HPDE6-E6E7 (cell line): ENCODE data around the gene HS6ST3.
"Not testable (repeated sequence)": the region's sequence is repeated elsewhere in the genome, so short reads cannot be mapped to it uniquely, and the experiment has no call there.

ENCODE experiments used
- DNase-seq: peaks from one replicate; pipeline ENCODE4 v3.0.0; 2011; ENCODE audit warnings: missing footprints; ENCODE audit errors: extremely low spot score

HS6ST3 gene

DNA sequence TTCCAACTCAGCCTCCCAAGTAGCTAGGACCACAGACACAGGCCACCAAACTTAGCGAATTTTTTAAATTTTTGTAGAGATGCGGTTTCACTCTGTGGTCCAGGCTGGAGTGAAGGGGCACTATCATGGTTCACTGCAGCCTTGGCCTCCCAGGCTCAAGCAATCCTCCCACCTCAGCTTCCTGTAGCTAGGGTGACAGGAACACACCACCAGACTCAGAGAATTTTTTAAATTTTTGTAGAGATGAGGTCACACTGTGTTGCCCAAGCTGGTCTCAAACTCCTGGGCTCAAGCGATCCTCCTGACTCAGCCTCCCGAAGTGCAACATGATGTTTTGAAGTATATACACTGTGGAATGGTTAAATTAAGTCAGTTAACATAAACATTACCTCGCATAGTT is 640.8 kb downstream of the HS6ST3 start:
- no peak for DNase-seq

DNA sequence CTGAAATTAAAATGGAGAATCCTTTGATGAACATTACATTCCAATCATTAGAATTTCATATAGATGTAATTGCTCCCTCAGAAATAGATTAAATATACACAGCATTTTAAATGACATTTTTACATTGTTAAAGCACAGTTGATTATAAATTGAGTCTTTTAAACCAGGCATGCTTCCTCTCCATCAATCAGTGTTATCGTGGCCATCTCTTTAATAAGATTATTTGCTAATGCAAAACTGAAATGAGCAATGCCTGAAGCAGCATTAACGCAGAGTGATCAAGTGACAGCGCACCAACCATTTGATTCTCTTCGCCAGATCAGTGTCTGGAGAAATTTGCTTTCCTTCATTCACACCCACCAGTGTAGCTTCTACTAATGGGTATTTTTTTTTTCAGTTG is 644.6 kb downstream of the HS6ST3 start:
- no peak for DNase-seq

DNA sequence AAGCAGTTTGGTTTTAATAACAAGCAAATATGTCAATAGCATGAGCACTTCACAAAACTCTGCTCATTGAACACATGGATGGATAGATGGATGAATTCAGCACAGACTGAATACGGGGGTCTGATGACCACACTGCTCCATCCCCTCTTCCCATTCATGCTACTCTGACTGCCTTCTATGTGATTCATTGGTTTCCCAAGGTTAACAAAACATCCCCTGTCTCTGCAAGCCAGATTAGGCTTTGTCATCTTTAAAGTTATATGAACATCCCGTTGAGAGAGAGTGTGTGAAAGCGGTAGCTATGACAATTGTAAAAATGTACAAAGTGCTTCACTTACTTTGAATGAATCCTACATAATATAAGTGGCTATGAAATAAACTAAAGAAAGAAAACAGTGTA is 651.9 kb downstream of the HS6ST3 start:
- no peak for DNase-seq

DNA sequence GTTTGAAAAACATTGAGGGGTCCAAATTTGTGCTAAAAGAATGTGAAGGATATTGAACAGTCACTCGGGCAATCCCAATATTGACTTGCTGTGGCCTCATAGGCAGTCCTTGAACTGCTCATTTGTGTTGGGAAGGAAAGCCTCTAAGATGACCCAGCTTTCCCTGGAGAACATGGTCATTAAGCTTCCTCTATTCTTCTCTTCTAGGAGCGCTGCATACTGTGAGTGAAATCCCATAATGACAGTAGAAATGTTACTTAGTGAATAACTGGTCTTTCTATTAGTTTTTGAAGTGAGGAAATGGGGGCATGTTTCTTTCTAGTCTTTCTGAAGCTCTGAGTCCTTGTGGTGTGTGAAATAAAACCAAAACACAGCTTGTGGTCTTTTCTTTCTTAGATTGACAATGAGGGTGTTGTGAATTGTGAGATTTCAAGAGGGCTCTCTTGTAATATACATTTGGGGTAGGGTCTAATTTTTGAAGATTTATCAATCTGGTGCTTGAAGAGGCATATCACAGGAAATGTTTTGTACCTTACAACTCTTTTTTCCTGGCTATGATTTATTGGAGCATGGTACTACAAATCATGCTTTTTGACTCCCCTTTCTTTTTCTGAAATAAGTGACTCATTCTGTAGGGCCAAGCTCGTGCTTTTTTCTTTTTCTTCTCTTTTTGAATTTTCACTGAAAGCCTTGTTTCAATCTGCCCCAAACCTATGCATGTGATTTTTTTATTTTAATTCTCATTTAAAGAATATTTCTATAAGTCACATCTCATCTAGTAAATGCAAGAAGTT is 653.6 kb downstream of the HS6ST3 start:
- DNase-seq, result no peak

DNA sequence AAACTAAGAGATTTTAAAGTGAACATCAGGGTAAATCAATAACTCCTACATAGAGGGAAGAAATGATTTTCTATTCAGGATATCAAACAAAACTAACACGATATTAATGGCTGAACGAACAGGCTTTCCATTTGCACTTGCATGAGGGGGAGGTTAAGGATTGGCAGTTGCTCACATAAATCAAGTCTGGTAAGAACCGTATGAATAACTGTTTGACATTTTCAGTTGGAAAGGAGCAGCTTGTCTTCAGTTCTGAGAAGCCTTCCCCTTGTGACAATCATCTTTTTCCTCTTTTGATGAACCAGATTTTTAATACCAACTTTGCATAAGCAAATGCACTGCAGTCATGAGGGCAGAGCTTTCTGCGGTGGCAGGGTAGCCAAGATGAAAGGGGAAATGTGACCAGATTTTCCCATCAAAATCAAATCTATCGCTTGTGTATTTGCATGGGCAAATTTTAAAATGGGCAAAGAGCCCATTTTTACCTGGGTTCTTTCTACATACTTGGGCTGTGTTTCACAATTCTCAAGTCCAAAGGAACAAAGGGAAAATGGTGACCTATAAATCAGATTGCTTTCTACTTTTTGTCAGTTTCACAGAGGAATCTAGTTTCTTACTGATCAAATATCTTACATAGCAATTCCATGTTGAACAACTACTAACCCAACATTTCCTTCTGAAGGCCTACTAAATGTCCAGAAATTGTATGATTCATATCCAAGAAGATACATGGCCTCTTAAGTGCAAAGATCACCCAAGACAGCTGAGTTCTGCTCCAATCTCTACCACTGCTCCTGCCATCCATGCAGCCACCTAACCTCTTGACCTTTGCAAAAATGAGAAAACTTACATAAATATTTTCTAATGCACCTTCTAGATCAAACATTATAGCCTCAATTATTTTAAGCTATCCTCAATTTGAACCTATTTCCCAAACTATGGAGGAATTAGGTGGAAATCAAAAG is 654.7 kb downstream of the HS6ST3 start:
- no peak for DNase-seq

DNA sequence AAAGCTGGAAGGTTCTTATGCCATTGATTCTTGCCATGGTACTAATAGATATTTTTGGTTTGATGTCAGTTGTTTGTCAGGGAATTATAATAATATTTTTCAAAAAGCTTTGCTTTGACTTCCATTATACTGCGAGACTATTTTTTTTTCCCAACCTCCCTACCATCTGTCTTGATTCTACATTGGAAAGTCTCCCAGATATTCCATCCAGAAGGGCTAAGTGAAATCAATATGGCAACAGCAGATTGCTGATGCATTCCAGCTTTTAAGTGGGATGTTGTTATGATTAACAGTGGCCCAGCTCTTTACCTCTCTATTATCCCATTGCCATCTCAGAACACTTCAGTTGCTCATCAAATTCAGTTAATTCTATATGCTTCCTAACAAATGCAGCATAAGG is 657.0 kb downstream of the HS6ST3 start:
- no peak for DNase-seq

DNA sequence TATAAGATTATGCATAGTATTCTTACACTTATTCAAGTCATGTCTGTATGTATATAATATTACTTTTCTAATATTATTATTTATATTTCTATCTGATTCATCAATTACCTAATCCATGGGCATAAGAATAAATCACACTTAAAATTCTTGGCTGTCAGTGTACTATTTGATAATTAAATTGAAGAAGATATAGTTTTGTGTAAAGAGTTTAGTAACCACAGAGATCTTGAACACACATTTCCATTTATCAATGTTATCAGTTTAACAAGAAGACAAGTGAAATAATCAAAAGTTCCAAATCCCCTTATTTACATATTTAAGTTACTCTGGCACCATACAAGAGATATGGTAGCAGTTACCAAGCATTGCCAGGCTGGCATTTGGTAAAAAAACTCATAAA is 659.9 kb downstream of the HS6ST3 start:
- no peak for DNase-seq

DNA sequence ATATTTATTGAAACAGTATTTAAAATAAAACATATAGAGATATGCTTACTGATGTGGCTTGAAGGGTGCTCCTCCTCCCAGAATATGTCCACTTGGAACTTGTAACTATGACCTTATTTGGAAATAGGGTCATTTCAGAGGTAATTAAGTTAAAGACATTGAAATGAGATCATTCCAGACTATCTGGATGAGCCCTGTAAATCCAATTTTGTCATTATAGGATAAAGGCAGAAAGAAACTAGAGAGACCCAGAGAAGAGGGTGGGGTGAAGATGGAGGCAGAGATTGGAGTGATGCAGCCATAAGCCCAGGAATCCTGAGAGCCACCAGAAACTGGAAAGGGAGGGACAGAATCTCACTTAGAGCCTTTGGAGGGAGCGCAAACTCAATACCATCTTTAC is 661.2 kb downstream of the HS6ST3 start:
- DNase-seq, result no peak

DNA sequence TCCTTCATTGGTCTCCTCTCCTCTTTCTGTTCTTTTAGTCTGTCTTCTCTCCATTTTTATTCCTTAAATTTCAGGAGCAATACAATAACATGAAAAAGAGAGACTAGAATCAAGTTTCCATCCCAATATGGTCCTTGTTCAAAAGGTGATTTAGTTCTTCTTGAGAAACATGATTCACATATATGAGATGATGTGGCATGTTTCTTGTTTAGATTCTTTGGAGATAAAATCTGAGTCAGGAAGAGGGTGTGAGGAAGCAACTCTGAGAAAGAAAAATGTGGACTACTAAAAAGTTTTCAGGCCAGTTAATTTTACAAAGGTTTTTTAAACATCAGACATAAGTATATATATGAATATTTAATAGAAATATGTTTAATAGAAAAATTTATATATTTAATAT is 673.0 kb downstream of the HS6ST3 start:
- no peak for DNase-seq

DNA sequence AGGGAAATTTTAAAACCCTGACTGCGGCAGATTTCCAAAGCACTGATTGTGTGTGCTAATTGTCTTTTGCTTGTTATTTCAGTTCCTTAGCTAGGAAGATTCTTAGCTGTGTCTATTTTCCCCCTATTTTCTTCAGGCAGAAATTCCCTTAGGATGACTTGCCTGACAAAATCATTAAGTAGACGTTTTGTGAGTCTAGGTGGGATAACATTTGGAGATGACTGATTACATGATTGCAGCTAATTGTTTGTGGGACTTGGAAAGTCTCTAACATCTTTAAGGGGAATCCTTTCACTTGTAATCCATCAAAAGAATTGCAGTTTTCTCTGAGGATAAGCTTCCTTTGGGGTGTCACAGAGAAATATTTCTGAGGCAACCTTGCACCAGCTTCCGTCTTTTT is 676.4 kb downstream of the HS6ST3 start:
- no peak for DNase-seq

DNA sequence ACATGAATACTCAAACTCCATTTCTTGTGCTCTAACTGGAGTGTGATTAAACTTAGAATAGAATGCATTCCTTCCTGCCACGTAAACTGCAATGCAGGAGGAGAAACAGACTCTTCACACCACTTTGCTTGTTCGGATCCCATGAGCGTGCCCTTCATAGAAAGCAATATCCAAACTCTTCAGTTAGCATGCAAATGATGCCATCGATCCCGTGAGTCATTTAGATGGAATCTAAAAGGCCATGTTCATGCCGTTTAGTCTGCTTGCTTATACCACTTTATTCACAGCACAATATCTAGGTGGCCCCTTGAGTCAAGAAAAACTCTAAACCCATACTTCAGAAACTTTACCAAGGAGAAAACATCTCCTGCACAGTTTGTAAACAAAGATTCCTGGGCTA is 678.6 kb downstream of the HS6ST3 start:
- DNase-seq, result no peak

DNA sequence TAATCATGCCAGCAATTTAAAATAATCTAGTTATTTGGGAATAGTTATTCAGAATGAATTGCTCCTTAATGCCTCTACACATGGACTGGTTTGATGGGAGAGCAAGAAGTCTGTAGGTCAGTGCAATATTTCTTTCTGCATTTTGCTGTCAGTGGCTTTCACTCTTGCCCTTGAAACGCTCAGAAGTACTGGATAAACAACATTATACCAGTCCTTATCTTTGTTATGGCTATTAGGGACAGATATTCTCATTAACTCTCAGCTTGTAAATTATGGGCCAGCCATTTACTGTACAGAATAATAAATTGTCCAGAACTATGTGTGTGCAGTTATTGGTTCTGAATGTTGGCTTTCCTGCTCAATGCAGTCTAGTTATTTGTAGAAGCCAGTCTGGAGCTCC is 680.0 kb downstream of the HS6ST3 start:
- no peak for DNase-seq

DNA sequence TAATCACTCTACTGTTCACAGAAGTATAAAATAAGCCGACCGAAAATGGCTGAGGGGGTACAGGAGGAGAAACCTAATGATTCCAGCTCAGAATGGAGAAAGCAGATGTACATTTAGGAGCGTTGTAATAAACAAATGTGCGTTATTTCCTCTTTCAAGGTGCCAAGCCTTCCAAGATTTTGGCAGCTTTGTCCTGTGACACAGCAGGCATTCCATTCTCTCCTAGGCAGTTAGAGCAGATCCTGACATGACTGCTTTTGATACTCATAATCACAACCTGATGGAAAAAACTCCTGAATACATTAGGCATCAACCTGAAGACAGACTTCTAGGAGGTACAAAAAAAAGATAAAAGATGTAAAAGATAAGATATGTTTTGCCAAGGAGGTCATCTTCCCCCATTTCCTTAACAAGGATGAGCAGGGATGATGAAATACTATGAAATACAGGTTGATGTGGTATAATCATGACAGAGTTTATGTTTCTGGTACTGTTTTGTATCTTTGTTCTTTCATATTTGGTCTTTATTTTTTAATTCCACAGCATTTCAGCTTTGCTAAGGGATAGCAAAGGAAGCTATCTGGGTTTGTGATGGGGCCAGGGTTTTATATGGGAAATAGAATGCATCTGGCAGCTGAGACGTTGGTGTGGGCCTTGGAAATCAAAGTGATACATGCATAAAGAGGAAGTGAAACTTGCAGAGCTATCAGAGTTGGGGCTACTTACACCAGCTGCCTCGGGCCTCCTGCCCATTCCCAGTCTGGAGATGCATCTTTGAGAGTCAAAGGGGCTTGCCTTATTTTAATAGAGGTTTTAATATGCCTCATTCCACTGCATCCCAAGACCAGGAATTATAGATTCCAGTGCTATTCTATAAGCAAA is 681.8 kb downstream of the HS6ST3 start:
- DNase-seq, result no peak

DNA sequence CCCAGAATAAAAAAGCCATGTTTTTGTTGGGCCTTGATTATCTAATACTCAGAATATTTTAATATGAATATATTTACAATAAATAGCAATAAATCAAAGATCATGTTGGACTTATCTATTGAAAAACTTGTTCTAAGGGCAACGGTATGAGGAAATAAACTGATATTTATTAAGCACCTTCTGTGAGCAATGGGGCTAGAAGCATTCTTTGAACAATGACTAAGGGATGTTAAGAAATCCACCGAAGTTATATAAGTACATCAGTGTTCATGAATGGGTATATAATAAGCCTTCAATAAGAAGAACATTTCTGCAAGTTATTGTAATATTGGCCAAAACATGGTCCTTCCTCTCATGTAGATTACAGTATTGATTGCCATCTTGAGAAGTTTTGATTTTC is 682.5 kb downstream of the HS6ST3 start:
- no peak for DNase-seq

DNA sequence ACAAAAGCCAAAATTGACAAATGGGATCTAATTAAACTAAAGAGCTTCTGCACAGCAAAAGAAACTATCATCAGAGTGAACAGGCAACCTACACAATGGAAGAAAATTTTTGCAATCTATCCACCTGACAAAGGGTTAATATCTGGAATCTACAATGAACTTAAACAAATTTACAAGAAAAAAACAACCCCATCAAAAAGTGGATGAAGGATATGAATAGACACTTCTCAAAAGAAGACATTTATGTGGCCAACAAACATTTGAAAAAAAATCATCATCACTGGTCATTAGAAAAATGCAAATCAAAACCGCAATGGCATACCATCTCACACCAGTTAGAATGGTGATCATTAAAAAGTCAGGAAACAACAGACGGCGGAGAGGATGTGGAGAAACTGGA is 688.4 kb downstream of the HS6ST3 start:
- DNase-seq, result not testable (repeated sequence)

DNA sequence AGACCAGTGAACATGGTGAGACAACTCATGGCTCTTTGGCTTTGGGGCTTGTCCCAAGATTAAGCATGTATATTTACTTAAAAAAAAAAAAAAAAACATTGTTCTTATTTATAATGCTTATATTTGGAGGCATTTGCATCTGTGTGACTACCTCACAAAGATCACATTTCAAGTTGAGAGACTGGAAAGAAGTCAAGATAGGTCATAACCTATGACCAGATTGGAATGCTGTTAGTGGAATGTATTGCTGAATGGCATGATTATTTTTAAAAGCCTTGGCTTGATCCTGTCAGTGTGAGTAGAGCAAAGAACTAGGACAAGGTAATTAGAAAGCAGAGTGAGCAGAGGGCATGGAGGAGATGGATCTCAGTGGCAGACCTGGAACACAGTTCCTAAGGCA is 689.8 kb downstream of the HS6ST3 start:
- no peak for DNase-seq

DNA sequence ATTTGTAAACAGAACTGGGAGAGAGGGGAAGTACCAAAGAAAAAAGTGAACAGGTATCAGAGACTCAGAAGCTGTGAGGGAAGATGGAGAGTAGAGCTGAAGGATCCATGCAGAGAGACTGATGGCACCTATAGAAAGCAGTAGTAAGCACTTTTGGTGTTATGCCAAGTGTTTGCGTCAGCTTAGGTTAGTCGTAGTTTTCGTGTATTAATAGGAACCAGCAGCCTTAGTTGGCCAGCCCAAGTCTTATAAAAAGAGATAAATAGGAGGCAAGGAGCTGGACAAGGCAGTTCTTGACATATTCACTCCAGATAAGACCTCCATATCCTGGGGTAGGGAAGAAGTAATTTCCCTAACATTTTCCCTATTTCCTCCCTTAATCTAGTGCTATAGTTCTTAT is 690.2 kb downstream of the HS6ST3 start:
- no peak for DNase-seq

DNA sequence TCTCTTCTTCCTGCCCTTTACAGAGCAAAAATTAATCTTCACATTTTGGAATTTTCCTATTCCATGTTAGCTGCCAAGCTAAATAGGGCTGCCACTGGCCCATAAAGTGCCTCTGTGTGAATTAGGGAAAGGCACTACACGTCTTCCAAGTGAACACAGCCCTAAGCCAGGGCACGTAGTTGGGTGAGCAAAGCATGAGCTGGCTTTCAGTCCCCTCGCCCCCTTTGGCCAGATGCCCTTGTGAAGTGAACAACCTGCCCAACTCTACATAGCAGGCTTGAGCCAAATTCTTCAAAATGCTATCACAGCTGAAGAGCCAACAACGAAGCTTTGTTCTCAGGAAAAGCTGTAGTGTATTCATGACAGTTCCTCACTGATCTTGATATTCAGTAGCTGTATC is 691.2 kb downstream of the HS6ST3 start:
- no peak for DNase-seq

DNA sequence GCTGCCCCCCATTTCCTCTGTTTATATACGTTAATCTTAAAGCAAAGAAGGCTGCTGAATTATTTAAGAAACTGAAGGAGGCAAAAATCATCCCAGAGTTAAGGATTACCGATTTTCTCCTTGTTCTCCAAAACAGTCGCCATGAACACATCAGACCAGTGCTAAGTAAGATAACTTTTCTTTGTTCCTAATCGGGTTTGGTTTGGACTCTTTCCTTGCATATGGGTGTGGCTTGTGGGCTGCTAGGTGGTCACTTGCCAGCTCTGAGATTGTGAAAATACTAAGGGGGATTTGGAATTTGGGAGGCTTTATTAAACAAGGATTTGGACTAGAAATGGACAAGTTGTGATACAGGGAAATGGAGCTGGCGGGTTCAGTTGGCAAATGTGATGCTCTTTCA is 692.3 kb downstream of the HS6ST3 start:
- no peak for DNase-seq

DNA sequence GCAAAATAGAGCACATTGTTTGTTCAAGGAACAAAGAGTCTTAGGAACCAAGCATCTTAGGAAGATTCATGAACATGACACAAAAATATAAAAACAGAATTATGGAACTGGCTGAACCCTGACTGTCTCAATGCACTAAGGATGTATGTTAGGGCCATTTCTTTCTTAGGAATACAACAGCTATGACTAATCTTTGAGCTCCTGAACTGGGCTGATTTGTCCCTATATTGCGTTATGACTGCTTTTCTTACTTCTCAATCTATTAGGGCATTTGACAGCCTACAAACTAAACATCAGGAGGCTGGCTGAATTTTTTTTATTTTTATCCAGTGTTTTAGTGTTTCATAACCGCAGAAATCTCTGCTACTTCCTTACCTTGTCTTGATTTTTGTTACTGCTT is 693.1 kb downstream of the HS6ST3 start:
- DNase-seq, result no peak

DNA sequence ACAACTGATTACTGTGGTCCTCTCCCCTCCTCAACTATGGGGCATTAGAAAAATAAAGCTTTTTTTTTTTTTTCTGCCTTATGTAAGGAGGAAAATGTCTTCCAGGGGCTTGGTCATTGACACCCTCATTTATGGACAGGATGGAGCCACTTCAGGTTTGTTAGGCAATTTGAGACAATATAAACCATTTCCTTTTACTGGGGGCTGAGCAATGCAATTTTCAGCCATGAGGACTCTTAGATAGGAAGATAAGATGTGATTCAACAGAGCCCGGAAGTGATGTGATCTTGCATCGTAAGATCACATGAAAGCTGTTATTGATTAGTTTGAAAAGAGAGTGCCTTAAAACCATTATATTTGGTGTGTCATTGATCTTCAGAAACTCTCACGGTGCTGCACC is 693.6 kb downstream of the HS6ST3 start:
- no peak for DNase-seq

DNA sequence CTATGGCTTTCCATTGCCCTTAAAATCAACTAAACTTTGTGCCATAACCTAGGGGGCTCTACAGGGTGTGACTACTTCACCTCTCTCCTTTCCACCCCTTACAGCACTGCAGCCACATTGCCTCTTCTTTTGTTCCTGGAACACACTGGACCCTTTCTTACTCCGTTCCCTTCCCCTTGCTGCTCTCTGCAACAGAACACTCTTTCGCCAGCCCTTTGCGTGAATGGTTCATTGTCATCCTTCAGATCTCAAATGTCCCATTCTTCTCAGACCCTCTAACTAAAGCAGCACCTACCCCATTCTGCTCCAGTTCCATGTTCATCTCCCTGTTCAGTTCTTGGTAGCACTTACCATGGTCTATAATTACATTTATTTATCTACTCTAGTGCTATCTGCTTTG is 696.1 kb downstream of the HS6ST3 start:
- DNase-seq, result no peak
